CD14-positive monocyte (primary cell): Measurements from ENCODE around the gene CEP131. TPM values are rescaled to one million over a fixed set of nuclear protein-coding genes. Genes with fewer than 3 reads are reported as not detected.

ENCODE experiments used
- DNase-seq, 3 donors: peaks; one replicate each; pipeline ENCODE4 v3.0.0-alpha.2; 2011 to 2022
- H2AFZ ChIP-seq: 2 replicates; pipeline ENCODE4 v1.6.0; 2012; ENCODE audit warnings: mild to moderate bottlenecking, low read depth, low read length, inconsistent platforms; ENCODE audit not compliant: insufficient read depth, poor library complexity, severe bottlenecking
- H3K27ac ChIP-seq, 2 donors: 1 replicate in 1 of 2; 2 replicates in 1 of 2; pipeline ENCODE4 v1.5.1; 2012 to 2013; ENCODE audit warnings: low read length in 2 of 2, control low read depth in 1 of 2, inconsistent platforms in 1 of 2, low read depth in 1 of 2, mild to moderate bottlenecking in 1 of 2
- H3K27me3 ChIP-seq, 2 donors: one replicate each; pipeline versions ENCODE4 v1.6.0 to v1.6.1; 2011 to 2013; ENCODE audit warnings: low read length in 2 of 2; ENCODE audit not compliant: control insufficient read depth in 2 of 2, insufficient read depth in 2 of 2
- H3K36me3 ChIP-seq, 2 donors: replicated peaks in 1 of 2; 1 replicate in 1 of 2; 2 replicates in 1 of 2; pipeline versions ENCODE4 v1.5.1 to v1.6.1; 2012 to 2013; ENCODE audit warnings: low read length in 2 of 2, control low read depth in 1 of 2, inconsistent platforms in 1 of 2, mild to moderate bottlenecking in 1 of 2; ENCODE audit not compliant: insufficient read depth in 2 of 2, control insufficient read depth in 1 of 2
- H3K4me1 ChIP-seq, 2 donors: 1 replicate in 1 of 2; 2 replicates in 1 of 2; pipeline versions ENCODE4 v1.5.1 to v1.6.1; 2012 to 2013; ENCODE audit warnings: low read length in 2 of 2, control low read depth in 1 of 2, inconsistent platforms in 1 of 2, mild to moderate bottlenecking in 1 of 2, moderate library complexity in 1 of 2; ENCODE audit not compliant: insufficient read depth in 2 of 2, control insufficient read depth in 1 of 2
- H3K4me2 ChIP-seq: replicated peaks from 2 replicates; pipeline ENCODE3; 2012; ENCODE audit warnings: low read length, moderate library complexity, mild to moderate bottlenecking; ENCODE audit not compliant: poor library complexity, severe bottlenecking; ENCODE audit errors: extremely low read depth
- H3K4me3 ChIP-seq, 3 experiments: fragments of 200-600 bp in 1 of 3; sonication (generic) in 1 of 3; replicated peaks in 1 of 3; 1 replicate in 2 of 3; 2 replicates in 1 of 3; pipeline ENCODE4 v1.5.1; 2011 to 2013; ENCODE audit warnings: low read length in 3 of 3, mild to moderate bottlenecking in 3 of 3, control low read depth in 2 of 3, low read depth in 2 of 3, inconsistent platforms in 1 of 3, moderate library complexity in 1 of 3
- H3K79me2 ChIP-seq: 2 replicates; pipeline ENCODE4 v1.6.0; 2012; ENCODE audit warnings: mild to moderate bottlenecking, control low read depth, inconsistent platforms, low read length, moderate library complexity; ENCODE audit not compliant: insufficient read depth
- H3K9ac ChIP-seq: 2 replicates; pipeline ENCODE4 v1.6.0; 2017; ENCODE audit warnings: low read length, mild to moderate bottlenecking; ENCODE audit not compliant: insufficient read depth, poor library complexity, severe bottlenecking
- H3K9me3 ChIP-seq, 2 donors: replicated peaks in 1 of 2; 1 replicate in 1 of 2; 2 replicates in 1 of 2; pipeline versions ENCODE4 v1.5.1 to v1.6.1; 2012 to 2013; ENCODE audit warnings: low read length in 2 of 2, control low read depth in 1 of 2; ENCODE audit not compliant: control insufficient read depth in 1 of 2, insufficient read depth in 1 of 2
- H4K20me1 ChIP-seq: 2 replicates; pipeline ENCODE4 v1.6.0; 2012; ENCODE audit warnings: mild to moderate bottlenecking, low read length, control low read depth, moderate library complexity; ENCODE audit not compliant: insufficient read depth
- H3K27ac Mint-ChIP-seq, 7 donors: one replicate each; pipeline ENCODE4 v1.8.0; 2020; ENCODE audit warnings: mild to moderate bottlenecking in 7 of 7, mixed read lengths in 7 of 7, moderate library complexity in 6 of 7, inconsistent platforms in 2 of 7
- H3K27me3 Mint-ChIP-seq, 3 donors: one replicate each; pipeline ENCODE4 v1.8.0; 2021 to 2022; ENCODE audit warnings: low read depth in 3 of 3, mild to moderate bottlenecking in 3 of 3, mixed read lengths in 3 of 3, moderate library complexity in 3 of 3, inconsistent platforms in 1 of 3
- H3K36me3 Mint-ChIP-seq, 2 donors: one replicate each; pipeline ENCODE4 v1.8.0; 2020; ENCODE audit warnings: mixed read lengths in 2 of 2, inconsistent platforms in 1 of 2, mild to moderate bottlenecking in 1 of 2
- H3K4me1 Mint-ChIP-seq: one replicate; pipeline ENCODE4 v1.8.0; 2020; ENCODE audit warnings: mild to moderate bottlenecking, mixed read lengths
- H3K4me3 Mint-ChIP-seq, 2 donors: one replicate each; pipeline ENCODE4 v1.8.0; 2020; ENCODE audit warnings: mild to moderate bottlenecking in 2 of 2, mixed read lengths in 2 of 2, moderate library complexity in 1 of 2
- H3K9me3 Mint-ChIP-seq, 7 donors: one replicate each; pipeline ENCODE4 v1.8.0; 2020 to 2022; ENCODE audit warnings: mixed read lengths in 7 of 7, mild to moderate bottlenecking in 6 of 7, moderate library complexity in 6 of 7, inconsistent platforms in 2 of 7
- WGBS: methylation state at CpG from one replicate; pipeline ENCODE4 v1.1.5; 2013; ENCODE audit warnings: missing lambda C conversion rate; ENCODE audit not compliant: insufficient coverage; 5-methylcytosine and 5-hydroxymethylcytosine counted together
- intact Hi-C, 2 donors: fragments of 100-400 bp; cut with micrococcal nuclease; formaldehyde crosslinking; loops; one replicate each; pipeline versions ENCODE4 v1.15.0 to v1.15.1; 2023
- polyA plus RNA-seq, 3 donors: library from polyadenylated mRNA; depleted of rRNA in 1 of 3; unstranded in 2 of 3; stranded (reverse) in 1 of 3; fragments of 300-500 nt in 2 of 3; fragments of >200 nt in 1 of 3; fragmentation: Illumina TruSeq in 2 of 3; gene quantifications; 1 replicate in 2 of 3; 2 replicates in 1 of 3; pipeline ENCODE4 v1.2.3, GENCODE V29; 2012 to 2021
- TF ChIP-seq, protein P1 (sequence below): fragments of 200-600 bp; IDR thresholded peaks from one replicate; pipeline ENCODE4 v1.8.0; 2022; ENCODE audit warnings: antibody characterized with exemption, mild to moderate bottlenecking

Gene CEP131
- polyA plus RNA-seq, 3 donors: 0.69 to 9.7 (median 1.0) TPM

DNA sequence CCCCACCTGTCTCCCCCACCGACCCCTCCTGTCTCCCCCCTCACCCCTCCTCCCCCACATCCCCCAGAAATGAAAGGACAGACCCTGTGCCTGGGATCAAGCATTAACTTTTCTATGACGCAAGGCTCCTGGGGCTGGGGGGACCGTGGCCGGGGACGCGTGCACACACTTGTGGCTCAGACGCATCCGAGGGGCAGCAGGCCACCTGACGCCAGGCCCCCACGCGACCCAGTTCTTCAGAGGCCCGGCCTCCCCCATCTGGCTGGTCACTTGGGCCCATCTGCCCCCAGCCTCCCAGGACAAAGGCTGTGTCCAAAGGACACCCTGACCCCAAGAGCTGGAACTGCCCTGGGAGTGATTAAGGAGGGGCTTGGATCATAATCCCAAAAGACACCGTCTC lies 71.5 kb downstream of the CEP131 start:
- no peaks in the 10 kb centered on the region for H3K27me3 ChIP-seq
- H3K4me1 ChIP-seq: peaks cover 54 to 65% of the 10 kb centered on the region in 2 donors
- peaks cover 0 to 2% (median 1%) of the 10 kb centered on the region in 3 donors for H3K27me3 Mint-ChIP-seq
- no peaks in the 10 kb centered on the region for H4K20me1 ChIP-seq
- peaks cover 19 to 27% of the 10 kb centered on the region in 2 donors for H3K36me3 Mint-ChIP-seq
- H3K9ac ChIP-seq: peak overlapping the region; percentile 92
- H3K27ac Mint-ChIP-seq: peak overlapping the region; percentile 97 to 100 (median 98)
- no peak overlapping the region for H3K4me3 ChIP-seq
- peak overlapping the region; percentile 97 to 100 for H3K27ac ChIP-seq
- peaks cover 36% of the 10 kb centered on the region for H3K79me2 ChIP-seq
- no peak overlapping the region for H2AFZ ChIP-seq
- H3K4me1 Mint-ChIP-seq: peaks cover 64% of the 10 kb centered on the region
- H3K9me3 Mint-ChIP-seq: peaks cover 3 to 13% (median 10%) of the 10 kb centered on the region in 7 donors
- no peaks in the 10 kb centered on the region for H3K36me3 ChIP-seq
- TF ChIP-seq, protein P1, sequence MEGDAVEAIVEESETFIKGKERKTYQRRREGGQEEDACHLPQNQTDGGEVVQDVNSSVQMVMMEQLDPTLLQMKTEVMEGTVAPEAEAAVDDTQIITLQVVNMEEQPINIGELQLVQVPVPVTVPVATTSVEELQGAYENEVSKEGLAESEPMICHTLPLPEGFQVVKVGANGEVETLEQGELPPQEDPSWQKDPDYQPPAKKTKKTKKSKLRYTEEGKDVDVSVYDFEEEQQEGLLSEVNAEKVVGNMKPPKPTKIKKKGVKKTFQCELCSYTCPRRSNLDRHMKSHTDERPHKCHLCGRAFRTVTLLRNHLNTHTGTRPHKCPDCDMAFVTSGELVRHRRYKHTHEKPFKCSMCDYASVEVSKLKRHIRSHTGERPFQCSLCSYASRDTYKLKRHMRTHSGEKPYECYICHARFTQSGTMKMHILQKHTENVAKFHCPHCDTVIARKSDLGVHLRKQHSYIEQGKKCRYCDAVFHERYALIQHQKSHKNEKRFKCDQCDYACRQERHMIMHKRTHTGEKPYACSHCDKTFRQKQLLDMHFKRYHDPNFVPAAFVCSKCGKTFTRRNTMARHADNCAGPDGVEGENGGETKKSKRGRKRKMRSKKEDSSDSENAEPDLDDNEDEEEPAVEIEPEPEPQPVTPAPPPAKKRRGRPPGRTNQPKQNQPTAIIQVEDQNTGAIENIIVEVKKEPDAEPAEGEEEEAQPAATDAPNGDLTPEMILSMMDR: no peak
- 23% methylated on average over 11 of the region's 13 CpGs for WGBS
- intact Hi-C loops: no loop called here
- DNase-seq: peak in 2 of 3 donors; percentile 35 to 38
- H3K4me2 ChIP-seq: peak overlapping the region; percentile 55
- H3K9me3 ChIP-seq: peaks cover 0 to 8% of the 10 kb centered on the region in 2 donors
- peak overlapping the region in 1 of 2 donors; percentile 67 for H3K4me3 Mint-ChIP-seq

DNA sequence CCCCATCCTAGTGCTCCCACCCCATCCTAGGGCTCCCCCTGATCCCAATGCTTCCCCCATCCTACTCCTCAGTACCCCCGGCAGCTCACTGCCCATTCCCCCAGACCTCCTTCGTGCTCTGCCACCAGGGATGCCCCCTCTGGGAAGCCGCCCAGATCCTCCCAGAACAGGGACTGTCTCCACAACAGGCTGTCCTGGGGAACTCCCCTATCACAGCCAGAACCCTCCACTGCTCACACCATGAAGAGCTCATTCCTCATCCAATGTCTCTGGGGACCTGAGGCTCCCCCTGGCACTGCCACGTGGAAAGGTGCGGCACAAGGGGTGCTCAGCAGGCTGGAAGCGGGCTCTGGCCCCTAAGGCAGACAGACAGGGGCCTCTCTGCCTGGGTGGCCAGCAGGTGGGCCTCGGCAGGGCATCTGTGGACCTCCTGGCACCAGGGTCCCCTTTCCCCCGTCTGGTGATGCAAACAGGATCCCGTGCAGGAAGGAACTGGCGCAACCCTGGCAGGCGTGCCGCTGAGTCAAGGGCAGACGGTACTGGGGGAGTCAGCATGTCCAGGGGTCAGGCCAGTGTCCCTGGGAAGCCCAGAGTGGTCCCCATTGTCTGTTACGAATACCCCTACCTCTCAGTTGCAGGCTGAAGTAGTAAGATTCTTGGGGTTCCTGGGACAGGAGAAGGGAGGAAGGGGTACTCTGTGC lies 72.2 kb downstream of the CEP131 start:
- 12% methylated on average over 9 of the region's 14 CpGs for WGBS
- H3K27me3 ChIP-seq: no peaks in the 10 kb centered on the region
- H4K20me1 ChIP-seq: no peaks in the 10 kb centered on the region
- peak overlapping the region; percentile 92 for H3K9ac ChIP-seq
- H2AFZ ChIP-seq: no peak overlapping the region
- peak; percentile 95 to 96 (median 95) for DNase-seq
- TF ChIP-seq, protein P1: no peak
- Mint-ChIP-seq H3K4me3 (peak overlapping the region; percentile 77 to 83), H3K4me1 (peaks cover 70% of the 10 kb centered on the region), H3K27ac (peak overlapping the region; percentile 97 to 100 (median 98)), H3K27me3 (peaks cover under 1 to 2% (median 1%) of the 10 kb centered on the region in 3 donors), H3K36me3 (peaks cover 19 to 31% of the 10 kb centered on the region in 2 donors), H3K9me3 (peaks cover 3 to 14% (median 9%) of the 10 kb centered on the region in 7 donors)
- H3K4me1 ChIP-seq: peaks cover 54 to 68% of the 10 kb centered on the region in 2 donors
- H3K4me2 ChIP-seq: peak overlapping the region; percentile 55
- peaks cover 0 to 8% of the 10 kb centered on the region in 2 donors for H3K9me3 ChIP-seq
- H3K27ac ChIP-seq: peak overlapping the region; percentile 97 to 100
- intact Hi-C loops: no loop called here
- peaks cover 36% of the 10 kb centered on the region for H3K79me2 ChIP-seq
- H3K36me3 ChIP-seq: no peaks in the 10 kb centered on the region
- peak overlapping the region in 2 of 3 experiments; percentile 17 to 55 for H3K4me3 ChIP-seq
